ENCODE data around the gene PPP4R4. TPM values are rescaled to one million over a fixed set of nuclear protein-coding genes. Genes with fewer than 3 reads are reported as not detected.

PPP4R4 gene
- total RNA-seq, 1 experiment from 2014 or later, result 3.9 TPM

DNA sequence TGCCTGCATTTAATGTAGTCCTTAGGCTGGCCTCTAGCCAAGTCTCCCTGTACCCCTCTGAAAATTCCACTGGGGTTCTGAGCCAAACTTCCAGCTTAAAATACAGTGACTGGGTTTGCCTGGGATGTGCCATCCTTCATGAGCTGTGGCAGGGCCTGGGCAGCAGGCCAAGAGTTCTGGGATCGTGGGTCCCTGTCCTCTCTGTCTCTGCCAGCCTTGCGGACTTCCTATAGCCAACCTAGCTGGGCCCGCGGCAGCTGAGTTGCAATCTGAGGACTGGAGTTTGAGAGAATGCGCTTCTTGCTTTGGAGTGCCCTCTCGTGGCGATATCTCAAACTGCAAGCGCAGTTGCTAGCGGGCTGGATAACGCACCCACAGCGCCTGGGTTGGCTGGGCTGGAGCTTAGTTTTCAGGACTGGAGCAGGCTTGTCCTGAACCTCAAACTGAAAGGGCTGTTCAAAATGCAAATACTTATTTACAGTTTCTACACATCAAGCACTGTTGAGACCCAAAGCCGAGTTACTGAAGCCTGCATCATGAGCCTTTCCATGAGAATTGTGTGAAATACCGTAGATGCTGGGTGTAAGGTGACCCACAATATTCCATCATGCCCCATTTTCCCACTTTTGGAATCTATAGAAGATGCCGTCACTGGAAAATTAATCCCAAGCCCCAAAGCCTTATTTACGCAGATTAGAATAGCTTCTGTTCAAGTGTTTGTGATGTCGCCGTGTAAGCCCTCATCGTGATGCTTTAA, 37.4 kb upstream of the PPP4R4 start:
- Histone ChIP-seq H2BK120ac (ENCODE audit: low read depth, low read length, poor library complexity, severe bottlenecking) (no peak overlapping the region), H4K20me1 (ENCODE audit: control insufficient read depth, insufficient read depth, insufficient read length) (no peaks in the 10 kb centered on the region), H3K9me3 (ENCODE audit: control insufficient read depth, low read depth, low read length) (no peaks in the 10 kb centered on the region), H2BK15ac (ENCODE audit: low read depth, low read length) (no peak overlapping the region), H3K4me2 (ENCODE audit: insufficient read depth, insufficient read length, low read length) (no peak overlapping the region), H2BK5ac (ENCODE audit: insufficient read length, low read length) (no peak overlapping the region), H2BK20ac (ENCODE audit: low read depth, low read length, poor library complexity, severe bottlenecking) (no peak overlapping the region), H3K23ac (ENCODE audit: insufficient read length, low read depth, low read length) (no peak overlapping the region), H3T11ph (ENCODE audit: low read length) (no peak overlapping the region), H3K14ac (ENCODE audit: insufficient read depth, low read length) (no peak overlapping the region), H3K23me2 (ENCODE audit: insufficient read length, low read depth, low read length, poor library complexity, severe bottlenecking) (no peaks in the 10 kb centered on the region), H3K79me1 (ENCODE audit: insufficient read depth, low read depth, low read length, poor library complexity, severe bottlenecking) (no peaks in the 10 kb centered on the region), H3K27me3 (ENCODE audit: insufficient read depth, low read length) (no peaks in the 10 kb centered on the region), H3K4me1 (ENCODE audit: insufficient read depth, low read length) (peaks cover 4% of the 10 kb centered on the region; the same call in 1 of the 2 replicates), H3K9ac (ENCODE audit: extremely low read depth, insufficient read length, low read length) (no peak overlapping the region), H2BK12ac (ENCODE audit: insufficient read length, low read depth, low read length) (no peak overlapping the region), H4K91ac (ENCODE audit: insufficient read length, low read depth, low read length) (no peak overlapping the region), H2AFZ (ENCODE audit: low read length) (no peak overlapping the region), H3K18ac (ENCODE audit: insufficient read length, low read depth, low read length) (no peak overlapping the region), H4K5ac (ENCODE audit: insufficient read length, low read depth, low read length) (no peak overlapping the region), H2AK5ac (ENCODE audit: insufficient read length, low read length) (no peak overlapping the region), H3K79me2 (ENCODE audit: insufficient read depth, low read length) (no peaks in the 10 kb centered on the region), H3K4ac (ENCODE audit: low read depth, low read length) (no peak overlapping the region), H3K27ac (ENCODE audit: insufficient read length, low read depth, low read length) (no peak overlapping the region), H4K8ac (replicated peaks; ENCODE audit: insufficient read length, low read depth, low read length) (no peak overlapping the region), H3K56ac (ENCODE audit: insufficient read length, low read depth, low read length) (no peak overlapping the region)
- Mint-ChIP-seq H3K27ac (no peak overlapping the region), H3K36me3 (ENCODE audit: insufficient read depth in 1 of 3, low read depth in 3 of 3) (peaks cover 0 to 18% (median 6%) of the 10 kb centered on the region in 3 experiments; a peak in 4 of 7 replicates), H3K9me3 (peaks cover 14 to 15% of the 10 kb centered on the region in 2 experiments), H3K27me3 (ENCODE audit: low read depth) (peaks cover 12% of the 10 kb centered on the region), H3K4me1 (peaks cover 16 to 18% of the 10 kb centered on the region in 2 experiments), H3K4me3 (no peak overlapping the region; a peak in 1 of 5 replicates)
- TF ChIP-seq, protein P1, sequence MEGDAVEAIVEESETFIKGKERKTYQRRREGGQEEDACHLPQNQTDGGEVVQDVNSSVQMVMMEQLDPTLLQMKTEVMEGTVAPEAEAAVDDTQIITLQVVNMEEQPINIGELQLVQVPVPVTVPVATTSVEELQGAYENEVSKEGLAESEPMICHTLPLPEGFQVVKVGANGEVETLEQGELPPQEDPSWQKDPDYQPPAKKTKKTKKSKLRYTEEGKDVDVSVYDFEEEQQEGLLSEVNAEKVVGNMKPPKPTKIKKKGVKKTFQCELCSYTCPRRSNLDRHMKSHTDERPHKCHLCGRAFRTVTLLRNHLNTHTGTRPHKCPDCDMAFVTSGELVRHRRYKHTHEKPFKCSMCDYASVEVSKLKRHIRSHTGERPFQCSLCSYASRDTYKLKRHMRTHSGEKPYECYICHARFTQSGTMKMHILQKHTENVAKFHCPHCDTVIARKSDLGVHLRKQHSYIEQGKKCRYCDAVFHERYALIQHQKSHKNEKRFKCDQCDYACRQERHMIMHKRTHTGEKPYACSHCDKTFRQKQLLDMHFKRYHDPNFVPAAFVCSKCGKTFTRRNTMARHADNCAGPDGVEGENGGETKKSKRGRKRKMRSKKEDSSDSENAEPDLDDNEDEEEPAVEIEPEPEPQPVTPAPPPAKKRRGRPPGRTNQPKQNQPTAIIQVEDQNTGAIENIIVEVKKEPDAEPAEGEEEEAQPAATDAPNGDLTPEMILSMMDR (conservative IDR thresholded peaks at IDR 0.05), result peak; percentile 94
- no CpG with 5 or more reads among the region's 18 CpGs for WGBS (ENCODE audit: extremely low coverage, insufficient read length, low lambda C conversion rate)
- DNase-seq, result peak; percentile 90
